GM23248 (cell line): Measurements from ENCODE around the gene LCNL1. TPM values are rescaled to one million over a fixed set of nuclear protein-coding genes. Genes with fewer than 3 reads are reported as not detected.

Source experiments
- DNase-seq: peaks from one replicate; pipeline ENCODE4 v3.0.0-alpha.2; 2015
- H2AFZ ChIP-seq: fragments of 200-600 bp; sonication (generic); 2 replicates; pipeline ENCODE4 v1.6.1; 2016; ENCODE audit warnings: antibody characterized with exemption
- H3F3A ChIP-seq: fragments of 200-600 bp; sonication (generic); 2 replicates; pipeline ENCODE4 v1.6.1; 2016; ENCODE audit warnings: mild to moderate bottlenecking, antibody characterized with exemption, mixed run types; ENCODE audit not compliant: insufficient read depth
- H3K27ac ChIP-seq: fragments of 200-600 bp; sonication (generic); 2 replicates; pipeline ENCODE4 v1.5.1; 2016; ENCODE audit warnings: mild to moderate bottlenecking
- H3K27me3 ChIP-seq: fragments of 200-600 bp; sonication (generic); replicated peaks from 2 replicates; pipeline ENCODE4 v1.6.1; 2016; ENCODE audit warnings: mild to moderate bottlenecking; ENCODE audit not compliant: insufficient read depth
- H3K36me3 ChIP-seq: fragments of 200-600 bp; sonication (generic); 2 replicates; pipeline ENCODE4 v1.6.1; 2016; ENCODE audit warnings: low read depth, mild to moderate bottlenecking
- H3K4me1 ChIP-seq: fragments of 200-600 bp; sonication (generic); 2 replicates; pipeline ENCODE4 v1.6.1; 2016; ENCODE audit warnings: mild to moderate bottlenecking; ENCODE audit not compliant: insufficient read depth
- H3K4me2 ChIP-seq: fragments of 200-600 bp; sonication (generic); one replicate; pipeline ENCODE4 v1.6.1; 2016; ENCODE audit warnings: mild to moderate bottlenecking; ENCODE audit not compliant: unreplicated experiment
- H3K4me3 ChIP-seq: fragments of 200-600 bp; sonication (generic); 2 replicates; pipeline ENCODE4 v1.5.1; 2016; ENCODE audit warnings: mild to moderate bottlenecking
- H3K79me2 ChIP-seq: fragments of 200-600 bp; sonication (generic); 2 replicates; pipeline ENCODE4 v1.6.1; 2016; ENCODE audit warnings: mild to moderate bottlenecking; ENCODE audit not compliant: insufficient read depth
- H3K9ac ChIP-seq: fragments of 200-600 bp; sonication (generic); 2 replicates; pipeline ENCODE4 v1.6.1; 2016; ENCODE audit warnings: mild to moderate bottlenecking
- H3K9me2 ChIP-seq: fragments of 200-600 bp; sonication (generic); 2 replicates; pipeline ENCODE4 v1.6.1; 2016; ENCODE audit warnings: mixed run types, mild to moderate bottlenecking, moderate library complexity; ENCODE audit not compliant: insufficient read depth
- H3K9me3 ChIP-seq: fragments of 200-600 bp; sonication (generic); one replicate; pipeline ENCODE4 v1.6.1; 2017; ENCODE audit warnings: low read depth
- H4K20me1 ChIP-seq: fragments of 200-600 bp; sonication (generic); 2 replicates; pipeline ENCODE4 v1.6.0; 2016; ENCODE audit not compliant: insufficient read depth
- EZH2 ChIP-seq: fragments of 200-600 bp; sonication (generic); IDR thresholded peaks from 2 replicates; pipeline ENCODE4 v1.6.1; 2018; ENCODE audit warnings: antibody characterized with exemption, mild to moderate bottlenecking; ENCODE audit not compliant: insufficient read depth, poor library complexity, severe bottlenecking
- EZH2phosphoT487 ChIP-seq: fragments of 200-600 bp; sonication (generic); IDR thresholded peaks from 2 replicates; pipeline ENCODE4 v1.6.1; 2018; ENCODE audit warnings: antibody characterized with exemption, moderate library complexity, mild to moderate bottlenecking, low read depth; ENCODE audit not compliant: insufficient read depth
- WGBS, 2 experiments: methylation state at CpG; one replicate each; pipeline ENCODE4 v1.1.6; 2015 to 2017; ENCODE audit warnings: low lambda C conversion rate in 2 of 2, low coverage in 1 of 2; ENCODE audit errors: missing lambda C conversion rate in 2 of 2; 5-methylcytosine and 5-hydroxymethylcytosine counted together
- in situ Hi-C: fragments of 300-500 bp; cut with MboI; formaldehyde crosslinking; loops from 2 replicates; pipeline ENCODE4 v1.15.0; 2020
- polyA plus RNA-seq: library from polyadenylated mRNA; unstranded; fragments of >200 nt; fragmentation: Nextera tagmentation; extraction: Ambion mirVana; gene quantifications from 2 replicates; pipeline ENCODE4 v1.2.1, GENCODE V29; 2016
- total RNA-seq: library from RNA; depleted of rRNA; stranded (reverse); fragments of >200 nt; shearing (Covaris generic); gene quantifications from 2 replicates; pipeline ENCODE4 v1.2.3, GENCODE V29; 2014

The LCNL1 gene
- total and polyA plus RNA-seq, 2 experiments from 2014 or later = not detected

- DNase-seq = no peak
- Histone ChIP-seq H3K9ac (no peak overlapping the region), H2AFZ (no peak overlapping the region), H3K9me2 (no peaks in the 10 kb centered on the region), H4K20me1 (no peaks in the 10 kb centered on the region), H3K9me3 (no peaks in the 10 kb centered on the region), H3K27me3 (no peaks in the 10 kb centered on the region), H3K4me3 (no peak overlapping the region), H3K36me3 (peaks cover 14% of the 10 kb centered on the region; the same call in 1 of the 2 replicates), H3K4me2 (no peak overlapping the region), H3K4me1 (no peaks in the 10 kb centered on the region), H3K79me2 (peaks cover 30% of the 10 kb centered on the region), H3F3A (no peaks in the 10 kb centered on the region), H3K27ac (no peak overlapping the region)
- WGBS, 2 experiments = 75 to 81% methylated on average over 19 to 30 of the region's 30 CpGs
- in situ Hi-C loops = no loop called here
- TF ChIP-seq EZH2 (no peak), EZH2phosphoT487 (no peak)
Measured at GRCh38 chr9:136945333-136946227, 37.2 kb upstream of the LCNL1 start.

- Histone ChIP-seq H3K4me2 (no peak overlapping the region), H3K9me3 (no peaks in the 10 kb centered on the region), H3K4me3 (no peak overlapping the region), H3K9ac (no peak overlapping the region), H3K79me2 (peaks cover 26% of the 10 kb centered on the region), H3F3A (no peaks in the 10 kb centered on the region), H3K9me2 (no peaks in the 10 kb centered on the region), H4K20me1 (no peaks in the 10 kb centered on the region), H3K4me1 (no peaks in the 10 kb centered on the region), H3K36me3 (peaks cover 8% of the 10 kb centered on the region; the same call in 1 of the 2 replicates), H3K27me3 (no peaks in the 10 kb centered on the region), H2AFZ (no peak overlapping the region), H3K27ac (no peak overlapping the region)
- no peak for TF ChIP-seq EZH2
- no peak for TF ChIP-seq EZH2phosphoT487
- no peak for DNase-seq
- WGBS, 2 experiments = 85 to 86% methylated on average over 25 to 27 of the region's 27 CpGs
- in situ Hi-C loops = no loop called here
Measured at GRCh38 chr9:136946228-136947027, 36.4 kb upstream of the LCNL1 start.

DNA sequence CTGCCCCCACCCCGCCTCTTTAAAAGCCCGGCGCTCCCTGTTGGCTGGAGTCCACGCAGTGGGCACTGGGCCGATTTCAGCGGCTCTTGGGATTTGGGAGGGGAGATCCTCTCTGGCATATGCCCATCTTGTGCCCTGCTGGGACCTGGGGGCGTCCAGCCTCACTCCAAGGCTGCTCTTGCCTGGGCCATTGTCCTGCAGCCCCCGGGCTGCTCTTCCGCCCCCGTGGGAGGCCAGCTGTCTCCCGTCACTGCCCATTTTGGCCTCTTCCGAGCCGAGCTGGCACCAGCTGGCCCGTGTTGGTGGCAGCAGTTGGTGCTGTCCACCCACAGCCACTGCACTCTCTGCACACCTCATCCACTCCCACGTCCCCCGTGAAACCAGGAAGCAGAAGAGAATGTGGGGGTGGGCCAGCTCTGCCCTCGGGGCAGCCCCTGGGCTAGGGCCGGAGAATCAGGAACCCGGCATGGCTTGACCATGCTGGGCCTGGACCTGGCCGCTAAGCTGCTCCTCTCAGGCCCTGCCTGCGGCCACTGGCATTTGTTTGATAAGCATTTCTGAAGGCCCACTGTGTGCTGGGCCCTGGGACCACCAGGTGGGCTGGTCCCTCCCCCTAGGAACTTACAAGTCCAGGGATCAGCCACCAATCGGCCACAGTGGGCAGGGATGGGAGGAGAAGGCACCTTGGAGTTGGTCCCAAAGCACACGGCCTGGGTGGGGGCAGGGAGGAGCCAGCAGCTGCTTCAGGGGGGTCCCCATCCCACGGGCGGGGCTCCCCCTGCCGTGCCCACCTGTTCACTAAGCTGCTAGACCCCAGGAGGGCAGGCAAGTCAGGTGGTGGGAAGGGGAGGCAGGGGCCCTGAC lies 35.5 kb upstream of the LCNL1 start:
- 75 to 77% methylated on average over 22 to 26 of the region's 26 CpGs for WGBS, 2 experiments
- in situ Hi-C loops = no loop called here
- no peaks in the 10 kb centered on the region for H3K9me3 ChIP-seq
- H4K20me1 ChIP-seq = no peaks in the 10 kb centered on the region
- H3K9ac ChIP-seq = no peak overlapping the region; the same call in 1 of the 2 replicates
- no peaks in the 10 kb centered on the region for H3K9me2 ChIP-seq
- H3K4me2 ChIP-seq = no peak overlapping the region
- no peak overlapping the region for H2AFZ ChIP-seq
- no peaks in the 10 kb centered on the region for H3K36me3 ChIP-seq
- H3F3A ChIP-seq = no peaks in the 10 kb centered on the region
- DNase-seq = no peak
- H3K27ac ChIP-seq = peak overlapping the region; percentile 50; the same call in 1 of the 2 replicates
- H3K4me3 ChIP-seq = no peak overlapping the region
- no peaks in the 10 kb centered on the region for H3K4me1 ChIP-seq
- peaks cover 18% of the 10 kb centered on the region for H3K79me2 ChIP-seq
- TF ChIP-seq EZH2phosphoT487 = no peak
- no peak for TF ChIP-seq EZH2
- no peaks in the 10 kb centered on the region for H3K27me3 ChIP-seq
